GM12873 (cell line): ENCODE data around the gene B3GNT7.

Source experiments
- TF ChIP-seq, protein P1 (sequence below): IDR thresholded peaks from 2 replicates; pipeline ENCODE4 v1.5.1; 2012; ENCODE audit warnings: low read depth, mild to moderate bottlenecking, moderate library complexity, low read length, control low read depth; ENCODE audit not compliant: insufficient read depth; ENCODE audit errors: missing control alignments

Gene B3GNT7

GRCh38 chr2:231425811-231426703 lies 30.5 kb downstream of the B3GNT7 start:
- TF ChIP-seq, protein P1, sequence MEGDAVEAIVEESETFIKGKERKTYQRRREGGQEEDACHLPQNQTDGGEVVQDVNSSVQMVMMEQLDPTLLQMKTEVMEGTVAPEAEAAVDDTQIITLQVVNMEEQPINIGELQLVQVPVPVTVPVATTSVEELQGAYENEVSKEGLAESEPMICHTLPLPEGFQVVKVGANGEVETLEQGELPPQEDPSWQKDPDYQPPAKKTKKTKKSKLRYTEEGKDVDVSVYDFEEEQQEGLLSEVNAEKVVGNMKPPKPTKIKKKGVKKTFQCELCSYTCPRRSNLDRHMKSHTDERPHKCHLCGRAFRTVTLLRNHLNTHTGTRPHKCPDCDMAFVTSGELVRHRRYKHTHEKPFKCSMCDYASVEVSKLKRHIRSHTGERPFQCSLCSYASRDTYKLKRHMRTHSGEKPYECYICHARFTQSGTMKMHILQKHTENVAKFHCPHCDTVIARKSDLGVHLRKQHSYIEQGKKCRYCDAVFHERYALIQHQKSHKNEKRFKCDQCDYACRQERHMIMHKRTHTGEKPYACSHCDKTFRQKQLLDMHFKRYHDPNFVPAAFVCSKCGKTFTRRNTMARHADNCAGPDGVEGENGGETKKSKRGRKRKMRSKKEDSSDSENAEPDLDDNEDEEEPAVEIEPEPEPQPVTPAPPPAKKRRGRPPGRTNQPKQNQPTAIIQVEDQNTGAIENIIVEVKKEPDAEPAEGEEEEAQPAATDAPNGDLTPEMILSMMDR = no peak

- TF ChIP-seq, protein P1 = no peak
Observed at GRCh38 chr2:231427116-231427515, 31.6 kb downstream of the B3GNT7 start.

- TF ChIP-seq, protein P1 = no peak
Observed at GRCh38 chr2:231429152-231429551, 33.6 kb downstream of the B3GNT7 start.

DNA sequence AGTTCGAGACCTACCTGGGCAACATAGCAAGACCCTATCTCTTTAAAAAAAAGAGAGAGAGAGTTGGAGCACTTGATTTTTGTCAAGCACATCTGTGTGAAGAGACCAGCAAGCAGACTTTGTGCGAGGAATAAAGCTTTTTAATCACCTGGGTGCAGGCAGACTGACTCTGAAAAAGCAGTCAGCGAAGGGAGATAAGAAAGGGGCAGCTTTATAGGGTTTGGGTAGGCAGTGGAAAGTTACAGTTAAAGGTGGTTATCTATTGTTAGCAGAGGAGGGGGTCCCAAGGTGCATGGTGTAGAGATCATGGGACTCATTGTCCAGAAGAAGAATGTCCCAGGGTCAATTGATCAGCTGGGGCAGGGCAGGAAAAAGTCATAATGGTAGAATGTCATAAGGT lies 34.4 kb downstream of the B3GNT7 start:
- TF ChIP-seq, protein P1 = no peak

GRCh38 chr2:231431606-231432005 lies 36.1 kb downstream of the B3GNT7 start:
- TF ChIP-seq, protein P1 = no peak

GRCh38 chr2:231433990-231434389 lies 38.5 kb downstream of the B3GNT7 start:
- TF ChIP-seq, protein P1 = no peak

DNA sequence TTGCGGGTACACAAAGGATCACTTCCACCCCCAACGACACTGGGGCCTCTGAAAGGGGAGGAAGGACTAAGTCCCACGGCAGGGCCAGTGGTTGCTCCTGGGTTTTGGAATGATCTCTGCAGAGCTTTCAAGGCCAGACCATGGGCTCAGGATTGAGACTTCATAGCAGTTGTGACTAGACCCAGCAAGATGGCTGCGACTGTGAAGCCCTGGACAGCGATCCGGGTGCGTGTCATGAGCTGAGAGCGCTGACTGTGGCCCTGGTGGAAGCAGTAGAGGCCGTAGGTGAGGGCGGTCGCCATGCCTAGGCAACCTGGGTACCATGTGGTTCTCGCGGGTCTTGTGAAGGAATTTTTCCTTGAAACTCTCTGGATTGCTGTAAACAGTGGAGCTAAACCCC lies 41.4 kb downstream of the B3GNT7 start:
- TF ChIP-seq, protein P1 = no peak
